Dedifferentiated amniotic fluid mesenchymal stem cell (primary cell): ENCODE results near the gene BRCC3.
"Not testable (repeated sequence)": the region's sequence is repeated elsewhere in the genome, so short reads cannot be mapped to it uniquely, and the experiment has no call there.

Experiments used
- DNase-seq: peaks from one replicate; pipeline ENCODE4 v3.0.0-alpha.2; 2016; ENCODE audit errors: extremely low spot score

BRCC3 gene

DNA sequence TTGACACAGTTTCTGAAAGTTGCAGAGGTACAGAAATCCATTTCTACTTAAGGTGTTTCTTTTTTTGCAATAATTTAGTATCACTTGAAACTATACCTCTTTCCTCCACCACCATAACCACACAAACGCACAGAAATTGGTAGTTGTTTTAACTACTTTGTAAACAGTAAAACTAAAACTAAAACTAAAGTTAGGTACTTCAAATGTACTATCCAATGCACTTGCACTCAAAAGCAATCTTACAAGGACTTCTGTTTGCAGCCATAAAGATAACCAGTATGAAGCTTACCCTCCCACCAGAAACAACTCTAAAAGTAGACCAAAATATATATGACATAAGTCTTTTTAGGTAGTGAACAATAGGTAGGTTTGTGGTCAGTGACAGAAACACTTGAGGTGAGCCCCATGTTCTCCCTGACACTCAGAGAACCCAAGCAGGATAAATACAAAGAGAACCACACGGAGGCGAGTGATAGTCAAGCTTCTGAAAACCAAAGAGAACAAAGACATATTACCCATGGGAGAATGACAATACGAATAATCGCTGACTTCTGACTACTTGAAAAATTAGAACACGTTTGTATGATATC is 72.7 kb downstream of the BRCC3 start:
- no peak for DNase-seq

DNA sequence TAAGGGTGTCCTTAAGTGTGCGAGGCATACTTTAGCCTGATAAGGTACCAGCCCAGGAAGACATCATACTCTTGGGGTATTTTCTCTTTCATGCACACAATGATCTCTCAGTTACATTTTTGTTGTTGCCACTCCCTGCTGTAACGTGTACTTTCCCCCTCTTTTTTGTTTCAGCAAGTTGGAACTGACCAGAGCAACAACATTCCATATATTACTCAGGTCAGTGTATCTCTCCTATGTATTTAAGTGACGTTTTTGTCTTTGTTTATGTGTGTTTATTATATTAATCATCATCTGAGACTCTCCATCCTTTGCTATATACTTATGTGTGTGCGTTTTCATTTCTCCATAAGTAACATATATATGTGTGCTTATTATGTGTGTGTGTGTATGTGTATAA is 73.6 kb downstream of the BRCC3 start:
- DNase-seq: no peak

DNA sequence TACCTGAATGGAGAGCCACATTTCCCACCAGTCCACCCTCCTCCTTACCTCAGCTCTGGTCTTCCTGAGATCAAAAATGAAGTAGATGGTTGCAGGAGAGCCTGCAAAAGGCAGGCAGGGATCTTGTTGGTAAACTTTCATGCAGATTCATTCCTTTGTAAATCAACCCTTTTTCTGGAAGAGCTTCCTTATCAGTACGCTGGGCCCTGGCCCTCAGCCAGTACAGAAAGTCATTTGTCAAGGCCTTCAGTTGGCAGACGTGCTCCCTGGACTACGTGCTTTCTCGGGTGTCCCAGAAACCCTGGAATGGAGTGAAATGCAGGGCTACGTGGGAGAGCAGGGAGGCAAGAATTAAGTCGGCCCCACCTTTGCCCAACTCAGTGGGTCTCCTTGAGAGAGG is 76.3 kb downstream of the BRCC3 start:
- not testable (repeated sequence) for DNase-seq

DNA sequence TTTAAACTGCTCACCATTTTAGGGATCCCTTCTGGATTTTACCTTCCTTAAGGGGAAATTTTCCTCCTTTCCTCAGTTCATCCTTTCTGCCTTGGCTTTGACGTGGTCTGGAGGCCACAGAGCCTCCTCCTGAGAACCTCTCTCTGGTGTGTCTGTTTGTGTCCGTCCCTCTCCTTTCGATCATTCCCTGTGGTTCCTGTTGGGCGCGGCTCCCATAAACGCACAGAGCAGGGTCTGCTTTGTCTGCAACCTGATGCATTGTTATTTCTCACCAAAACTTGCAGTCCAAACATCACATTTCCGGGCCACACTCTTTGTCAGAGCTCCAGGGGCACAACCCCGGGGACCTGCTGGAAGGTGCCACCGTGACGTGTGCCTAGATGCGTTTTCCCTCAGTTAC is 76.9 kb downstream of the BRCC3 start:
- DNase-seq: not testable (repeated sequence)

DNA sequence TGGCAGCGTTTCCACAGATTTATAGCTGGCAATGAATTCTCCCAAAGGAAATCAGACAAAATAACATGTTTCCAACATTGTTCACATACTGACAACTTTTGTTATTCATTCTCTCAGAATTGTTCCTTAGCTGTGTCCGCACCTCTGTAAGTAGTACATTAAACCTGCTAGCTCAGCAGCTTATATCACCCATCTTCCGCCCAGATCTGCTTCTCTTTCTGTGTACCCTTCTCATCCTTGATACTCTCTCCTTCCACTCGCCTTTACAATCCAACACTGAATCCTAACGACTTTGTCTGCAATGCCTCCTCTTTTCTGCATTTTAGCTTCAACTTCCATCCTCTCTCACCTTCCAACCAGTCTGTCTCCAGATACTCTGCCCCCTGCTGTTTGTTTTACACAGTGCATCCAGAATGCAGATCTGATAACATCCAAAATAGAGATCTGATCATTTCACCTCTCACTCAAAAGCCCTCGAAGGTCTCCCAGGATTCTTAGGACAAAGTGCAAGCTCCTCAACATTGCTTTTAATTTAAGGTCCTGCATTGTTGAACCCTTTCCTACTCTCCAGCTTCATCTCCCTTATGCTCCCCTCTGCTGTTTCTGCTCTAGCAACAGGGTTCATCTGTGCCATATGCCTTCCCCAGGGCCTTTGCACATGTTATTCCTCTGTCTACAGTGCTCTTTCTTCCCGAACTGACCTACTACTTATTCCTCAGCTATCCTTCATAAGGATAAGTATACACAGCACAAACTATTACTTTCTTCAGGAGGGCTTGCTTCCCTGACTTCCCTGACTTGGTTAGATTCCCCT is 77.6 kb downstream of the BRCC3 start:
- DNase-seq: peak; percentile 21

DNA sequence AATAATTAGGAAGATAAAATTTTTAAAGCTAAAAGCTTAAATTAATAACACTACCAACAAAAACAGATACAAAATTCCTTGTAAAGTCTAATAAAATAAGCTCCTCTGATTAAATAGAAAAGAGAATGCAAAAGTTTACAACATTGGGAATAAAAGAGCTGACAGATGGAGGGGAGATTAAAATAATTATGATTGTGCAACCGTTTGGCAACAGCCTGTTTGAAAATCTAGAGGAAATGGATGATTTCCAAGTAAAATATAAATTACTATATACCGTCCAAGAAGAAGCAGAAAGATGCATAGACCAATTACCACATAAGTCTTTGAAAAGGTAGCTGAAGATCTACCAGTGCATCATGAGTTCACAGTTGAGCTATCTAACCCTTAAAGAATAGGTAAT is 98.6 kb downstream of the BRCC3 start:
- DNase-seq: no peak
